ENCODE data around the gene PPP1R13B.

GRCh38 chr14:103721334-103722120, 125.8 kb downstream of the PPP1R13B start:
- TF ChIP-seq ATF3 (IDR thresholded peaks at IDR 0.05) (no peak), EZH2 (IDR thresholded peaks at IDR 0.05) (no peak), CTCF (IDR thresholded peaks at IDR 0.05 in 2 of 3, conservative IDR thresholded peaks at IDR 0.05 in 1 of 3; ENCODE audit: borderline replicate concordance in 1 of 3, insufficient read depth in 1 of 3, low read depth in 2 of 3, low read length in 2 of 3) (no peak), MAX (IDR thresholded peaks at IDR 0.05) (peak; percentile 90), ZNF274 (IDR thresholded peaks at IDR 0.05; ENCODE audit: low read depth, low read length) (no peak)
